ENCODE measurements around the gene TRIM7. TPM values are rescaled to one million over a fixed set of nuclear protein-coding genes. Genes with fewer than 3 reads are reported as not detected.

TRIM7 gene
- total and polyA plus RNA-seq, 12 donors, result 3.9 to 30.8 (median 6.0) TPM

GRCh38 chr5:181234455-181235306, 29.7 kb upstream of the TRIM7 start:
- ATAC-seq, result peak in 4 of 8 donors; percentile 6 to 18 (median 10)
- peaks cover 0 to 8% (median 0%) of the 10 kb centered on the region in 9 donors for H3K4me1 ChIP-seq
- H3K27ac ChIP-seq, result no peak overlapping the region
- 85% methylated on average over 22 of the region's 22 CpGs for WGBS, 2 donors
- TF ChIP-seq, protein P1, sequence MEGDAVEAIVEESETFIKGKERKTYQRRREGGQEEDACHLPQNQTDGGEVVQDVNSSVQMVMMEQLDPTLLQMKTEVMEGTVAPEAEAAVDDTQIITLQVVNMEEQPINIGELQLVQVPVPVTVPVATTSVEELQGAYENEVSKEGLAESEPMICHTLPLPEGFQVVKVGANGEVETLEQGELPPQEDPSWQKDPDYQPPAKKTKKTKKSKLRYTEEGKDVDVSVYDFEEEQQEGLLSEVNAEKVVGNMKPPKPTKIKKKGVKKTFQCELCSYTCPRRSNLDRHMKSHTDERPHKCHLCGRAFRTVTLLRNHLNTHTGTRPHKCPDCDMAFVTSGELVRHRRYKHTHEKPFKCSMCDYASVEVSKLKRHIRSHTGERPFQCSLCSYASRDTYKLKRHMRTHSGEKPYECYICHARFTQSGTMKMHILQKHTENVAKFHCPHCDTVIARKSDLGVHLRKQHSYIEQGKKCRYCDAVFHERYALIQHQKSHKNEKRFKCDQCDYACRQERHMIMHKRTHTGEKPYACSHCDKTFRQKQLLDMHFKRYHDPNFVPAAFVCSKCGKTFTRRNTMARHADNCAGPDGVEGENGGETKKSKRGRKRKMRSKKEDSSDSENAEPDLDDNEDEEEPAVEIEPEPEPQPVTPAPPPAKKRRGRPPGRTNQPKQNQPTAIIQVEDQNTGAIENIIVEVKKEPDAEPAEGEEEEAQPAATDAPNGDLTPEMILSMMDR (IDR thresholded peaks at IDR 0.05), result no peak
- H3K9me3 ChIP-seq, result no peaks in the 10 kb centered on the region
- no peaks in the 10 kb centered on the region for H3K27me3 ChIP-seq
- H3K36me3 ChIP-seq, result peaks cover 10 to 100% (median 78%) of the 10 kb centered on the region in 9 donors
- H3K4me3 ChIP-seq, result no peak overlapping the region
- intact Hi-C loops (cut with DNase I), result no loop called here
- DNase-seq, result no peak

GRCh38 chr5:181233801-181234454, 28.9 kb upstream of the TRIM7 start:
- Histone ChIP-seq H3K4me1 (peaks cover 0 to 3% (median 0%) of the 10 kb centered on the region in 9 donors), H3K36me3 (peaks cover 9 to 99% (median 70%) of the 10 kb centered on the region in 9 donors), H3K4me3 (no peak overlapping the region), H3K27me3 (no peaks in the 10 kb centered on the region), H3K9me3 (no peaks in the 10 kb centered on the region), H3K27ac (no peak overlapping the region)
- ATAC-seq, result peak in 2 of 8 donors; percentile 4 to 31
- no peak for DNase-seq
- intact Hi-C loops (cut with DNase I), result no loop called here
- 90 to 92% methylated on average over 24 of the region's 24 CpGs for WGBS, 2 donors
- TF ChIP-seq, protein P1 (IDR thresholded peaks at IDR 0.05), result no peak

DNA sequence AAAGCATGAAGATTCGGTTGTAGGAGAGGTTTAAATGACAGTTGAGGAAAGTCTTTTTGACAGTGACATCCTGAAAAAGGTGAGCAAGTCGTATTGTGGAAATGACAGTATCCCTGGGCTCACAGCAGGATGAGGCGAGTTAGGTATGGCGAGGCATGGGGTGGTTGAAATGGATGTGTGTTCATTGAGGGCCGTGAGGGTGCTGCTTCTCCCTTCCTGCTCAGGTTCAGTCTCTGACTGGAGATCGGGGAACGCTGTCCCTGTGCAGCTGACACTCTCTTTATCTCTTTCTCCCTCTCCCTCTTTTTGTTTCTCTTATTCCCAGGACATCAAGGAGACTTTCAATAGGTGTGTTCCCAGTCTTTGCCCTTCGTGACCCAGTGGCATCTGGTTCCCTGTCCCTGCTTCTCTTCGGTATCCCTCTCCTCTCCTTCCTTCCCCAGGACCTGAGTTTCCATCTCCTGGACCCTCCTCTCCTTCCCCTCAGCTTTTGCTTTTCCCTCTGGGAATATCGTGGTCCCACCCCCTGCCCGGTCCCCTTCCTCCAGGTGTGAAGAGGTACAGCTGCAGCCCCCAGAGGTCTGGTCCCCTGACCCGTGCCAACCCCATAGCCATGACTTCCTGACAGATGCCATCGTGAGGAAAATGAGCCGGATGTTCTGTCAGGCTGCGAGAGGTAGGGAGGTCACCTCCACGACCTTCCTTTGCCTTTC, 28.2 kb upstream of the TRIM7 start:
- Histone ChIP-seq H3K9me3 (no peaks in the 10 kb centered on the region), H3K27ac (no peak overlapping the region), H3K27me3 (no peaks in the 10 kb centered on the region), H3K36me3 (peaks cover 6 to 97% (median 63%) of the 10 kb centered on the region in 9 donors), H3K4me3 (no peak overlapping the region), H3K4me1 (no peaks in the 10 kb centered on the region)
- intact Hi-C loops (cut with DNase I), result no loop called here
- ATAC-seq (peak in 1 of 8 donors; percentile 9), DNase-seq (no peak)
- WGBS, 2 donors, result 79 to 81% methylated on average over 16 of the region's 16 CpGs
- TF ChIP-seq, protein P1 (IDR thresholded peaks at IDR 0.05), result no peak

GRCh38 chr5:181232593-181232992, 27.6 kb upstream of the TRIM7 start:
- no peaks in the 10 kb centered on the region for H3K4me1 ChIP-seq
- no peak overlapping the region for H3K4me3 ChIP-seq
- ATAC-seq (no peak), DNase-seq (no peak)
- H3K27me3 ChIP-seq, result no peaks in the 10 kb centered on the region
- TF ChIP-seq, protein P1 (IDR thresholded peaks at IDR 0.05), result no peak
- intact Hi-C loops (cut with DNase I), result no loop called here
- 85 to 89% methylated on average over 18 of the region's 18 CpGs for WGBS, 2 donors
- H3K27ac ChIP-seq, result no peak overlapping the region
- H3K36me3 ChIP-seq, result peaks cover 3 to 97% (median 57%) of the 10 kb centered on the region in 9 donors
- H3K9me3 ChIP-seq, result no peaks in the 10 kb centered on the region

Measured in heart right ventricle (tissue), 16 donors.